GM12878 (cell line): ENCODE data around the gene SLMAP.

Source experiments
- ATF7 ChIP-seq: fragments of 450-650 bp; IDR thresholded peaks from 2 replicates; pipeline ENCODE4 v1.6.1; 2016; ENCODE audit warnings: low read depth, mild to moderate bottlenecking
- FOXM1 ChIP-seq: IDR thresholded peaks from 2 replicates; pipeline ENCODE4 v1.6.1; 2012; ENCODE audit warnings: low read depth, mild to moderate bottlenecking, inconsistent platforms, low read length, moderate library complexity
- HDAC2 ChIP-seq: fragments of 200-600 bp; sonication (generic); IDR thresholded peaks from 2 replicates; pipeline ENCODE4 v1.6.1; 2017
- KDM1A ChIP-seq: fragments of 200-600 bp; sonication (generic); IDR thresholded peaks from 2 replicates; pipeline ENCODE4 v1.6.1; 2016; ENCODE audit warnings: borderline replicate concordance
- POLR2A ChIP-seq: IDR thresholded peaks from 2 replicates; pipeline ENCODE4 v1.6.1; 2011; ENCODE audit warnings: low read depth, mild to moderate bottlenecking, low read length
- TF ChIP-seq, protein P1 (sequence below), 3 experiments: IDR thresholded peaks in 2 of 3; conservative IDR thresholded peaks in 1 of 3; 2 replicates each; pipeline ENCODE4 v1.5.1; 2011; ENCODE audit warnings: low read depth in 3 of 3, low read length in 3 of 3, mild to moderate bottlenecking in 3 of 3, control low read depth in 2 of 3, moderate library complexity in 2 of 3, inconsistent platforms in 1 of 3, mixed read lengths in 1 of 3; ENCODE audit not compliant: control insufficient read depth in 2 of 3, insufficient read depth in 1 of 3; ENCODE audit errors: extremely low read depth in 1 of 3
- TF ChIP-seq, protein P2 (sequence below): IDR thresholded peaks from 2 replicates; pipeline ENCODE4 v1.6.1; 2012; ENCODE audit warnings: low read length, inconsistent platforms

DNA sequence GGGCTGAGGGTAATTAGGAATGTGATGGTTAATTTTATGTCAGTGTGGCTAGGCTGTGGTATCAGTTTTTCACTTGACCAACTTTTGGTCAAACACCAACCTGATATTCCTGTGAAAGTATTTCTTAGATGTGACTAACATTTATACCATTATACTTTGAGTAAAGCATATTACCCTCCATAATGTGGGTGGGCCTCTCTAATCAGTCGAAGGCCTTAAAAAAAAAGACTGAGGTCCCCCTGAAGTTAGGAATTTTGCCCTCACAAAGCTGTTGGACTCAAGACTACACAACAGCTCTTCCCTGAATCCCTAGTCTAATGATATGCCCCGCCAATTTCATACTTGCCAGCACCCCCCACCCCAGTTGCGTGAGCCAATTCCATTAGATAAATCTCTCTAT, 12.5 kb downstream of the SLMAP start:
- TF ChIP-seq POLR2A = no peak
- TF ChIP-seq, protein P1, sequence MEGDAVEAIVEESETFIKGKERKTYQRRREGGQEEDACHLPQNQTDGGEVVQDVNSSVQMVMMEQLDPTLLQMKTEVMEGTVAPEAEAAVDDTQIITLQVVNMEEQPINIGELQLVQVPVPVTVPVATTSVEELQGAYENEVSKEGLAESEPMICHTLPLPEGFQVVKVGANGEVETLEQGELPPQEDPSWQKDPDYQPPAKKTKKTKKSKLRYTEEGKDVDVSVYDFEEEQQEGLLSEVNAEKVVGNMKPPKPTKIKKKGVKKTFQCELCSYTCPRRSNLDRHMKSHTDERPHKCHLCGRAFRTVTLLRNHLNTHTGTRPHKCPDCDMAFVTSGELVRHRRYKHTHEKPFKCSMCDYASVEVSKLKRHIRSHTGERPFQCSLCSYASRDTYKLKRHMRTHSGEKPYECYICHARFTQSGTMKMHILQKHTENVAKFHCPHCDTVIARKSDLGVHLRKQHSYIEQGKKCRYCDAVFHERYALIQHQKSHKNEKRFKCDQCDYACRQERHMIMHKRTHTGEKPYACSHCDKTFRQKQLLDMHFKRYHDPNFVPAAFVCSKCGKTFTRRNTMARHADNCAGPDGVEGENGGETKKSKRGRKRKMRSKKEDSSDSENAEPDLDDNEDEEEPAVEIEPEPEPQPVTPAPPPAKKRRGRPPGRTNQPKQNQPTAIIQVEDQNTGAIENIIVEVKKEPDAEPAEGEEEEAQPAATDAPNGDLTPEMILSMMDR (IDR thresholded peaks at IDR 0.05 in 2 of 3, conservative IDR thresholded peaks at IDR 0.05 in 1 of 3; ENCODE audit: control insufficient read depth in 2 of 3, extremely low read depth in 1 of 3, insufficient read depth in 1 of 3, low read depth in 3 of 3, low read length in 3 of 3) = no peak
- TF ChIP-seq HDAC2 = no peak
- TF ChIP-seq FOXM1 = no peak
- no peak for TF ChIP-seq KDM1A
- TF ChIP-seq, protein P2, sequence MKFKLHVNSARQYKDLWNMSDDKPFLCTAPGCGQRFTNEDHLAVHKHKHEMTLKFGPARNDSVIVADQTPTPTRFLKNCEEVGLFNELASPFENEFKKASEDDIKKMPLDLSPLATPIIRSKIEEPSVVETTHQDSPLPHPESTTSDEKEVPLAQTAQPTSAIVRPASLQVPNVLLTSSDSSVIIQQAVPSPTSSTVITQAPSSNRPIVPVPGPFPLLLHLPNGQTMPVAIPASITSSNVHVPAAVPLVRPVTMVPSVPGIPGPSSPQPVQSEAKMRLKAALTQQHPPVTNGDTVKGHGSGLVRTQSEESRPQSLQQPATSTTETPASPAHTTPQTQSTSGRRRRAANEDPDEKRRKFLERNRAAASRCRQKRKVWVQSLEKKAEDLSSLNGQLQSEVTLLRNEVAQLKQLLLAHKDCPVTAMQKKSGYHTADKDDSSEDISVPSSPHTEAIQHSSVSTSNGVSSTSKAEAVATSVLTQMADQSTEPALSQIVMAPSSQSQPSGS = no peak
- no peak for TF ChIP-seq ATF7
